ENCODE measurements around the gene DPYSL3. TPM values are rescaled to one million over a fixed set of nuclear protein-coding genes. Genes with fewer than 3 reads are reported as not detected.

DPYSL3 gene
- total RNA-seq, 1 donor from 2014 or later = 102 TPM

DNA sequence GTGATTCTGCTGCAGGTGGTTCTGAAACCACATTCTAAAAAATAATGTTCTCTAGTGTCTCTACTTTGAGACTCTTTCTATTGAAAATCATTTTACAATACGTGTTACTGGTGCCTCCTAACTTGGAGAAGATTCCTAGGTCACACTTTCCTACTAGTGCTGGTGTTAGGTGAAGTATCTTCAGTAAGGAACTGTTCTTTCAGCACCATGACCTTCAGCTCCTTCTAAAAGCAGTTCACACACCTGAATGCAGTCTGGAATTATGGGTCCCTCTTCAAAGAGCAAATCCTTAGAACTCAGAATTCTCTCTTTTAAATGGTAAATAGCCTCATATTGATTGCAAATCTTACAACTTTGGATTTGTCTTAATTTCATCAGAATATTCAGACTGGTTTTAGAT, 10.6 kb upstream of the DPYSL3 start:
- no peak for DNase-seq (ENCODE audit: low read depth, low spot score)
- no peaks in the 10 kb centered on the region for H3K27me3 Mint-ChIP-seq (ENCODE audit: low read depth)
- no peak overlapping the region for H3K27ac Mint-ChIP-seq (ENCODE audit: unreplicated experiment)
- H3K4me3 Mint-ChIP-seq = no peak overlapping the region
- peaks cover 3% of the 10 kb centered on the region for H3K4me1 Mint-ChIP-seq
- TF ChIP-seq, protein P1, sequence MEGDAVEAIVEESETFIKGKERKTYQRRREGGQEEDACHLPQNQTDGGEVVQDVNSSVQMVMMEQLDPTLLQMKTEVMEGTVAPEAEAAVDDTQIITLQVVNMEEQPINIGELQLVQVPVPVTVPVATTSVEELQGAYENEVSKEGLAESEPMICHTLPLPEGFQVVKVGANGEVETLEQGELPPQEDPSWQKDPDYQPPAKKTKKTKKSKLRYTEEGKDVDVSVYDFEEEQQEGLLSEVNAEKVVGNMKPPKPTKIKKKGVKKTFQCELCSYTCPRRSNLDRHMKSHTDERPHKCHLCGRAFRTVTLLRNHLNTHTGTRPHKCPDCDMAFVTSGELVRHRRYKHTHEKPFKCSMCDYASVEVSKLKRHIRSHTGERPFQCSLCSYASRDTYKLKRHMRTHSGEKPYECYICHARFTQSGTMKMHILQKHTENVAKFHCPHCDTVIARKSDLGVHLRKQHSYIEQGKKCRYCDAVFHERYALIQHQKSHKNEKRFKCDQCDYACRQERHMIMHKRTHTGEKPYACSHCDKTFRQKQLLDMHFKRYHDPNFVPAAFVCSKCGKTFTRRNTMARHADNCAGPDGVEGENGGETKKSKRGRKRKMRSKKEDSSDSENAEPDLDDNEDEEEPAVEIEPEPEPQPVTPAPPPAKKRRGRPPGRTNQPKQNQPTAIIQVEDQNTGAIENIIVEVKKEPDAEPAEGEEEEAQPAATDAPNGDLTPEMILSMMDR (conservative IDR thresholded peaks at IDR 0.05) = no peak
- H3K9me3 Mint-ChIP-seq = no peaks in the 10 kb centered on the region
- no peaks in the 10 kb centered on the region for H3K36me3 Mint-ChIP-seq (ENCODE audit: low read depth)

DNA sequence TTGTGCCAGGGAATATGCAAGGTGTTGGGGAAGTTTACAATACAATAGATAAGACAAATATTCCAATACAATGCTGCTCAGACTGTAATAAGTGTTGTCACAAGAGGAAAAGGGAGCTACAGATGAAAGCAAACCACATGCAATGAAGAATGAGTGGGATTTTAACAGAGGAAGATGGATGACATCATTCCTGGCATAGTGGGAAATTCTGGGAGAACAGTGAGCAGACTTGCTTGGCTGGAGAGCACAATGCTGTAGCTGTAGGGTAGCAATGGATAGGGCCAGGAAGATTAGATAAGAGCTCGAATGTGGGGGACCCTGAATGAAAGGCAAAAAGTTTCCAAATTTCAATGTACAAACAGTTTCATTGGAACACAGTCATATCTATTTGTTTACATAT, 9.5 kb upstream of the DPYSL3 start:
- no peak for DNase-seq (ENCODE audit: low read depth, low spot score)
- Mint-ChIP-seq H3K27ac (ENCODE audit: unreplicated experiment) (no peak overlapping the region), H3K4me1 (peaks cover 3% of the 10 kb centered on the region), H3K9me3 (no peaks in the 10 kb centered on the region), H3K27me3 (ENCODE audit: low read depth) (no peaks in the 10 kb centered on the region), H3K4me3 (no peak overlapping the region), H3K36me3 (ENCODE audit: low read depth) (no peaks in the 10 kb centered on the region)
- TF ChIP-seq, protein P1 (conservative IDR thresholded peaks at IDR 0.05) = no peak

DNA sequence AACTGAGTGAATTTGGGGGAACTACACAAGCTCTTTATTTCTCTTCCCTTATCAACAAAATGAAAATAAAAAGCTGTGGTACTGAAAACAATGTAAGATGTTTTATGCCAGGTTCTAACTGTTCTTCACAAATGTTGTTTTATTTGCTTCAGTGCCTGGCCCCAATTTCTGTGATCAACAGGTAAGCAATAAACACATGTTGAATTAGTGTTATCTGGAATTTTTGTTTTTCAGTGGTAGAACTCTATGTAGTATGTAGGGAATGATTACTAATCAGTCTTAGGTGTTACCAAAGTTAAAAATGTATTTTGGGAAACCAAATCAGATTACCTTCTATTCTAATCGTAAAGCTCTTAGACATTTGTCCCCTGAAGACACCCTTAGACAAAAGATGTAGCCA, 7.5 kb upstream of the DPYSL3 start:
- DNase-seq (ENCODE audit: low read depth, low spot score) = no peak
- no peak overlapping the region for H3K27ac Mint-ChIP-seq (ENCODE audit: unreplicated experiment)
- H3K36me3 Mint-ChIP-seq (ENCODE audit: low read depth) = no peaks in the 10 kb centered on the region
- H3K4me3 Mint-ChIP-seq = no peak overlapping the region
- H3K4me1 Mint-ChIP-seq = no peaks in the 10 kb centered on the region
- H3K9me3 Mint-ChIP-seq = no peaks in the 10 kb centered on the region
- peaks cover 4% of the 10 kb centered on the region for H3K27me3 Mint-ChIP-seq (ENCODE audit: low read depth)
- TF ChIP-seq, protein P1 (conservative IDR thresholded peaks at IDR 0.05) = no peak

DNA sequence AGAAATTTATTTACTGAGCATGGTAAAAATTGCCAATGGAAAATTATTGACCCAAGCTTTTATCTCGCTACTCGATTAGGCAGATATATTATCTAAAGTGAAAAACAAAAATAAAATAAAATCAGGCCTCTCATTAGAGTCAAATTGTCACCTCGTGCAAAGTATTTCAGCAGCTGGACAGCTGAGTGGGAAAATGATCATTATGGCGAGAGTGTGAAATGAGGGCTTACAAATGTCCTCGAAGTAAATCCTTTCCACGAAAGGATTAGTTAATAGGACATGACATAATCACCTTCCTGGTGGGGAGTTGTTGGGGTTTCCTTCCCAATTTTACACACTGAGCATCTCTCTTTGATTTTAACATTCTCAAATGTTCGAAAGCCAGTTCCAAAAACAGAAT, 5.4 kb upstream of the DPYSL3 start:
- Mint-ChIP-seq H3K36me3 (ENCODE audit: low read depth) (no peaks in the 10 kb centered on the region), H3K27me3 (ENCODE audit: low read depth) (peaks cover 12% of the 10 kb centered on the region), H3K27ac (ENCODE audit: unreplicated experiment) (no peak overlapping the region), H3K4me1 (peaks cover 6% of the 10 kb centered on the region), H3K9me3 (no peaks in the 10 kb centered on the region), H3K4me3 (no peak overlapping the region)
- TF ChIP-seq, protein P1 (conservative IDR thresholded peaks at IDR 0.05) = no peak
- no peak for DNase-seq (ENCODE audit: low read depth, low spot score)

DNA sequence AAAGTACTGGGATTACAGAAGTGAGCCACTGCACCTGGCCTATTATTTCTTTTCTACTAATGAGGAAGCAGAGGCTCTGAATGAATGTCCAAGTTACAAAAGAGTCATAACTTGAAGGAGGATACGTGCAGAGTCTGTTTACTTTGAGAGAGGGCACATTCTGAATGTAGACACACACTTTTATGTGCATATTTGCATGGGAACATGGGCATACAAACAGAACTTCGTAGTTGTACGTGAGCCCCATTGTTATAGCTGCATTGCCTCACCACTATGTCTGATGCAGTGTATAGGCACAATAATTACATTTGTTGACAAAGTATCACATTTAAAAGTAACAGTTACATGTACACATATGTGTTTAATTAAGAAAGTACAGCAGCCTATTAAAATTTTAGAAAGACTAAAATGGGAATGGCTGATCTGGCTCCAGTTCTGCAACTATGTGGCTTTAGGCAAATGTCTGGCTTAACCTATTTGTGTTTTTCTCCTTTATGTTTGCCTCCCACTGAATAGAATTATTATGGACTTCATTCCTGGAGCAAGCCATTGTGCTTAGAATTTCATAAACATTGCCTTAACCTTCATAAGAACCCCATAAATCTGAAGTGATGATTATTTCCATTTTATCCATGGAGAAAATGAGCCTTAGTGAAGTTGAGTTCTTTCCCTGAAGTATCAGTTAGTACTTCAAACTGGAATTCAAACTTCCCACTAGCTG, 3.0 kb upstream of the DPYSL3 start:
- H3K27me3 Mint-ChIP-seq (ENCODE audit: low read depth) = peaks cover 25% of the 10 kb centered on the region
- peaks cover 23% of the 10 kb centered on the region for H3K4me1 Mint-ChIP-seq
- H3K9me3 Mint-ChIP-seq = no peaks in the 10 kb centered on the region
- no peaks in the 10 kb centered on the region for H3K36me3 Mint-ChIP-seq (ENCODE audit: low read depth)
- DNase-seq (ENCODE audit: low read depth, low spot score) = no peak
- TF ChIP-seq, protein P1 (conservative IDR thresholded peaks at IDR 0.05) = no peak
- H3K27ac Mint-ChIP-seq (ENCODE audit: unreplicated experiment) = no peak overlapping the region
- no peak overlapping the region for H3K4me3 Mint-ChIP-seq

All from neural crest cell (in vitro differentiated cells).